GM21576 (cell line): ENCODE results near the gene ATG7.
"Not testable (repeated sequence)": the region's sequence is repeated elsewhere in the genome, so short reads cannot be mapped to it uniquely, and the experiment has no call there.

Experiments
- ATAC-seq: cut with Tn5 transposase; IDR thresholded peaks from one replicate; pipeline ENCODE4 v1.9.1; 2021; ENCODE audit warnings: mild to moderate bottlenecking, moderate library complexity; ENCODE audit not compliant: unreplicated experiment

ATG7 gene

GRCh38 chr3:11582191-11582968 lies 310.2 kb downstream of the ATG7 start:
- peak; percentile 52 for ATAC-seq

- no peak for ATAC-seq
Measured at GRCh38 chr3:11583235-11583634, 311.0 kb downstream of the ATG7 start.

- ATAC-seq: no peak
Measured at GRCh38 chr3:11583638-11584046, 311.4 kb downstream of the ATG7 start.

- no peak for ATAC-seq
Measured at GRCh38 chr3:11584570-11584969, 312.4 kb downstream of the ATG7 start.

- ATAC-seq: no peak
Measured at GRCh38 chr3:11587766-11588165, 315.6 kb downstream of the ATG7 start.

- ATAC-seq: no peak
Measured at GRCh38 chr3:11588338-11588737, 316.1 kb downstream of the ATG7 start.

- ATAC-seq: no peak
Measured at GRCh38 chr3:11588755-11589154, 316.6 kb downstream of the ATG7 start.

GRCh38 chr3:11589706-11590105 lies 317.5 kb downstream of the ATG7 start:
- ATAC-seq: no peak

GRCh38 chr3:11591002-11591355 lies 318.8 kb downstream of the ATG7 start:
- no peak for ATAC-seq

- ATAC-seq: no peak
Measured at GRCh38 chr3:11591391-11592282, 319.4 kb downstream of the ATG7 start.

GRCh38 chr3:11592445-11593298 lies 320.5 kb downstream of the ATG7 start:
- no peak for ATAC-seq

- ATAC-seq: no peak
Measured at GRCh38 chr3:11593318-11594034, 321.3 kb downstream of the ATG7 start.

GRCh38 chr3:11595024-11595423 lies 322.8 kb downstream of the ATG7 start:
- not testable (repeated sequence) for ATAC-seq

GRCh38 chr3:11596387-11596786 lies 324.2 kb downstream of the ATG7 start:
- no peak for ATAC-seq

GRCh38 chr3:11600501-11601282 lies 328.5 kb downstream of the ATG7 start:
- no peak for ATAC-seq

GRCh38 chr3:11601446-11602238 lies 329.4 kb downstream of the ATG7 start:
- peak; percentile 92 for ATAC-seq

- ATAC-seq: no peak
Measured at GRCh38 chr3:11602239-11602840, 330.1 kb downstream of the ATG7 start.

- no peak for ATAC-seq
Measured at GRCh38 chr3:11602886-11603527, 330.8 kb downstream of the ATG7 start.
